NCI-H2107 treated with DMSO at 0.1 percent for 48 hours (cell line): ENCODE results near the gene MOB3B.
"Not testable (repeated sequence)": the region's sequence is repeated elsewhere in the genome, so short reads cannot be mapped to it uniquely, and the experiment has no call there.

ENCODE experiments used
- DNase-seq: peaks from one replicate; lab custom pipeline; 2025; ENCODE audit not compliant: unreplicated experiment; lab: John Stamatoyannopoulos, UW

The MOB3B gene

GRCh38 chr9:27426511-27427271 lies 102.9 kb downstream of the MOB3B start:
- no peak for DNase-seq

DNA sequence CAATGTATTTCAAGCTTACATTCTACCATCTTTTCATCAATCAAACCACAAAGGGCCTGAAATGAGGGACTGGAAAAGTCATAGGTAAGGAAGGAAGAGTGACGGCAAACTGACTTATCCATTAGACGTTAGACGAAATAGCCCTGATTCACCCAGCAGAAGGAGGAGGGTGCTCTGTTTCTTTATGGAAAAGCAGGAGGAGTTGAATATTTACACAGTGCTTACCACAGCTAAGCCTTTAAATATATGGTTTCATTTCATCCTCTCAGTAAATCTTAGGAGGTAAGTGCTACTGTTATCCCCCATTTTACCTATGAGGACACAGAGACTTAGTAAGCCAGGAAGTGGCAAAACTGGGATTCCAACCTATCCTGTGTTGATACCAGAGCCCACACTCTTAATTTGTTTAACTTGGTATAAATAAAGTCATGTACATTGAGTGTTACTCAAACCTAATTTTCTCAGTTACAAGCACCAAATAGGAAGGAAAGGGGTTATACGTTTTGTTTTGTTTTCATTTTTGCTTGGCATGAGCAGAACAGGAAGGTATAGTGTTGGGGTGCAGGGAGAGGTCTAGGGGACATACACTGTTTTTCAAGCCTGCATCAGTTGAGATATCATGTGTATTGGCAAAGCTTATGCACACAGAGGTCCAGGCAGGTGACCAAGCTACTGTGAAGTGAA lies 103.6 kb downstream of the MOB3B start:
- no peak for DNase-seq

DNA sequence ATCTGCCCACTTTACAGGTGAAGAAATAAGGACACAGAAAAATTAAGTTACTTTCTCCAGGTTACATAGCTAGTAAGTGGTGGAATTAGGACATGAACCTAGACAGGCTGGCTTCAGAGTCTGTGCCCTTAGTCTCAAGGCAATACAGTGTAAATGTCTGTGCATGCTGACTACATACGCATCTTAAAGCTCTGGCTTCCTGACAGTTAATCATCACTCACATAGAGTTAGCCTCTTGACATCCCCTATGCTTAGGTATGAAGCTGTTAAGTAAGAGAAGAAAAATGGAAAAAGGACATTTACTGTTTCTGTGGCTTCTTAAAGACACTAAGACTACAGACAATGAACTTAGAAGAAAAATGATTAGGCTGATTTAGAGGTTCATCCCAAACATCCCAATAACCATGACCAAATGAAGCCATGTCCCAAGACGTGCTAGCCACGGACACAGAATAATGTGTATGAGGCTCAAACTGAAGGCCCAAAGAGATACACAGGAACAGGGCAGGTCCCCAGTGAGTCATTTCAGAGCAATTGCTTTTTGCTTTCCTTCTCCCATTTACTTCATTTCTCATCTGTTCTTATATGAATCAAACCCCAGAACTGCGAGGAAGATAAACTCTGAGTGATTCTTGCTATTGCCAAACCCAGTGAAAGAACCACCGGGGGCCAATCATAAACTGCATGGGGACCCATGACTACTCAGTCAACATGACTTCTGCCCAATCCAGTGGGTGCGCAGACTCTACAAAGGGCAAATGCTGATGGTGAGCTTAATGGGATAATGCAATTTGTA lies 105.5 kb downstream of the MOB3B start:
- DNase-seq = no peak

DNA sequence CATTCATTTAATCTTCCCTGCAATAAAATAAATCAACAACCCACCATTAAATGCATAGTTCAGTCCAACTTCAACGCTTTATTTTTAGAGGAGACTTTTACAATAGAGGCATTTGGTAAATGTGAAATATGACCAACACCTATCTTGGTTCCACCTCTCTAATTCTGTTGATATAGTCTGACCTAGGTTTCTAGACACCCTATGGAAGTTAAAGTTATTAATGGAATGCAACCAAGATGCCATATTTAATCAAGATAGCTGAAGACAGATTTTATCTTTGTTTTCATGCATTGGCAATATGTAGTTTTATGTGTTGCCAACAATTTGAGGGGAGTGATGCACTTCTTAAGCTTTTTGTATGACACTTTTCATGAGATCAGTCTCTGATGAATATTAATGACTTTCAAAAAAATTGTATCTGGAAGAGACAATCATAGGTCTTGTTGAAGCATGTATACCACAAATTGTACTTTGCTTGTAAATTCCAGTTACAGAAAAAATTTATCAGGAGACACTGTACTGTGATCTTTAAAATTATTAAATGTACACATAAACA lies 107.3 kb downstream of the MOB3B start:
- no peak for DNase-seq

GRCh38 chr9:27421577-27421976 lies 108.0 kb downstream of the MOB3B start:
- DNase-seq = no peak

DNA sequence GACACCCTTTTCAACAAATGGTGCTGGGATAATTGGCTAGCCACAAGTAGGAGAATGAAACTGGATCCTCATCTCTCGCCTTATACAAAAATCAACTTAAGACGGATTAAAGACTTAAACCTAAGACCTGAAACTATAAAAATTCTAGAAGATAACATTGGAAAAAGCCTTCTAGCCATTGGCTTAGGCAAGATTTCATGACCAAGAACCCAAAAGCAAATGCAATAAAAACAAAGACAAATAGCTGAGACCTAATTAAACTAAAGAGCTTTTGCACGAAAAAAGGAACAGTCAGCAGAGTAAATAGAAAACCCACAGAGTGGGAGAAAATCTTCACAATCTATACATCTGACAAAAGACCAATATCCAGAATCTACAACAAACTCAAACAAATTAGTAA lies 110.1 kb downstream of the MOB3B start:
- DNase-seq = not testable (repeated sequence)

DNA sequence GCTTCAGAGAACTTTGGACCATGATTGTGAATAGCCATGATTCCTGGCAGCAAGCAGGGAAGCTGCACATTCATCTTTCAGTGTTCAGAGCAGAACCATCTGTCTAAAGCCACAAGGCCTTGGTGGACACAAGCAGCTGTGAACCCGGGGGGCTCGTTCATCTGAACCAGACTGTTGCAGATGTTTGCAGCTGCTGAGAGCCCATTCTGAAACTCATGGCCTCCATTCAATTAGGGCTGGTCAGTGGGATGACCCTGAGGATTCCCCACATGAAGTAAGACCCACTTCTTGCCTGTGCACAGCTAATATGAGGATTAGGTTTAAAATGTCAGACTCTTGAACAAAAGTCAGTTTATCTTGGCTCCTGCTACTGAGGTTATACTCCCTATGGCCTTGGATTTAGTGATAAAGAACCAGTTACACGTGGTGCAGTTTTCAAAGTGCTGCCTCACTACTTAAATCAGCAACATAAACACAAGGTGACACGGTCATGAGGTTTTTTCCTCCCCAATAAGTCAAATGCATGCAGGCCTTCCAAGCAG lies 115.3 kb downstream of the MOB3B start:
- DNase-seq = no peak

DNA sequence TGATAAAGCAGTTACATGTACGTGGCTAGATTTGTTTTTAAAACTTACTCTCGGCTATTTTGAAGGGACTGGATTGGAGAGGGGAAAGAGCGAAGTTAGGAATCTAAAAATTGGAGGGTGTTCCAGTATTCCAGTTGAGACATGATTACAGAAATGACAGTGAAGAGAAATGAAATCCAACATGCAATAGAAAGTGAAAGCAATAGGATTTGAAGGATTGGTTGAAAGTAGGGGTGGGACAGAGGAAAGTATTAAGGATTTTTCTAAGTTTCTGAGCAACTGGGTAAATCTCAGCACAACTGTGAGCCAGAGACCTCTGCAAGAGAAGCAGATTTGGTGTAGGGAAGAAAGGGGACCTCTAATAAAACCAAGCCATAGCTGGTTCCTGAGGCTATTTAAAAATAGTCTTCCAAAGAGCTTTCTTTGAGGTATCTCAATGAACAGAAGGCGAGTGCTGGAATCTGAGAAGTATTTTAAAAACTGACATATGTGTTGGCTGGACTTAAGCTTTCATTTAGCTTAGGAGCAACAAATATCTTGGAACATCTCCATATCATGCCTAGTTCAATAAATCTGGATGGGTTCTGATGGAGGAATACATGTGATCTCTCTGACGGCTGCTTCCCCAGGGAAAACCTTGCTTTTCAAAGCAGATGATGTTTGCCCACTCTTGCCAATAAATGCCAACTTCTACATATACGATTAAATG lies 115.9 kb downstream of the MOB3B start:
- no peak for DNase-seq

- no peak for DNase-seq
These were observed 116.7 kb downstream of the MOB3B start for GRCh38 chr9:27412963-27413362.

DNA sequence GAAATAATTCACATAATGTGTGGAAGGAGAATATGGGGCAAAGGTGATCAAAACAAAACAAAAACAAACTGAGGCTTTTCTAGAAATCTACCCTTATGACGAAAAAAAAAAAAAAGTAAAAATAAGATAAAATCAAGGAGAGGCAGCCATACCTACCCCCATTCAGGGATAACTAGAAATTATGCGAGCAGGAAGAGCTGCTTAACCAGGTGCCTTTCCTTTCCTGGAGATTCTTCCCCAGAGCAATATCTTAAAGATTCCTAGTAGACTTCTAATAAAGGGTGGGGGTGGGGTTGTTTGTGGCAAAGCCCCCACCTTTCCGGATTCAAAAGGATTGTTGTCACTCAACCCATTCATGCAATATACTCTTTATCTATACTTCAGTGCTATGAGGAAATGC lies 117.5 kb downstream of the MOB3B start:
- DNase-seq = no peak

DNA sequence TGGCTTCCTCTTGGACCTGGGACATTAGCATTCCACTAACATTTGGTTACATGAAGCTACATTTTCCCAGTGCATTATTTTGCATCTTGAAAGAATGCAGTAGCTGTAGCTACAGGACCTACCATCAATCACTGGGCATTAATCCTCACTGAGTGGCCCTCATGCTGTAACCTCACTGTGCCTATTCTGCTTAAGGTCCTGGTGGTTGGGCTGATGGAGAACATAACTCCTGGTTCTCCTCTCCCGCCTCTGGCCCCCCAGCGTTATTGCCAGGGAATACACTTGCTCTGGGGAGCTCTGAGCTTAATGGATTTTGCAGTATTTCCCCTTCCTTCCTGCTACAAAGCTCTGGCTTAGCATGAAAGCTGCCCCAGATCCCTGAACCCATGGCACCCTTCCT lies 121.1 kb downstream of the MOB3B start:
- no peak for DNase-seq

DNA sequence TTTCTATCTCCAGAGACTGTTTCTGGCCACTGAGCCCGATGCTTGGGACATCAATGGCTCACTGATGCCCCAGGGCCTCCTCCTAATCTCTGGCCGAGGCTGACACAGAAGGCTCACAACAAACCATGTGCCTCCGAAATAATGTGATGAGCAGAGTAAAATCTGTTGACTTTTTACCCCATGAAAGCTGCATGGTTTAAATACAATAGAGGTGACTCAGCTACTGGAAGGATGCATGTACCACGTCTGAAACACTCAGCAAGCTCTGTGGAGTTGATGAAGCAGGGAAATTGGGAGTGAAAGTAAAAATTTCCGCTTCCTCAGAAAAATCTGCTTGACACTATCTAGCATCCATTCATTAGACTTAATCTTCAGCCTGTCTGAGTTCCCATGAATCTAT lies 121.6 kb downstream of the MOB3B start:
- no peak for DNase-seq

GRCh38 chr9:27407491-27407890 lies 122.1 kb downstream of the MOB3B start:
- DNase-seq = no peak

DNA sequence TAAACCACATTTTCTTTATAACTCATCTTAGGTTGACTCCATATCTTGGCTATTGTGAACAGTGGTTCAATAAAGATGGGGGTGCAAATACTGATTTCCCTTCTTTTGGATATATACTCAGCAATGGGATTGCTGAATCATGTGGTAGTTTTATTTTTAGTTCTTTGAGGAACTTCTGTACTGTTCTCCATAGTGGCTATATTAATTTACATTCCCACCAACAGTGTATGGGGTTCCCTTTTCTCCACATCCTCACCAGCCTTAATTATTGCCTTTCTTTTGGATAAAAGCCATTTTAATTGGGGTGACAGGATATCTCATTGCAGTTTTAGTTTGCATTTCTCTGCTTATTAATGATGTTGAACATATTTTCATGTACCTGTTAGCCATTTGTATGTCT lies 125.0 kb downstream of the MOB3B start:
- DNase-seq = no peak

DNA sequence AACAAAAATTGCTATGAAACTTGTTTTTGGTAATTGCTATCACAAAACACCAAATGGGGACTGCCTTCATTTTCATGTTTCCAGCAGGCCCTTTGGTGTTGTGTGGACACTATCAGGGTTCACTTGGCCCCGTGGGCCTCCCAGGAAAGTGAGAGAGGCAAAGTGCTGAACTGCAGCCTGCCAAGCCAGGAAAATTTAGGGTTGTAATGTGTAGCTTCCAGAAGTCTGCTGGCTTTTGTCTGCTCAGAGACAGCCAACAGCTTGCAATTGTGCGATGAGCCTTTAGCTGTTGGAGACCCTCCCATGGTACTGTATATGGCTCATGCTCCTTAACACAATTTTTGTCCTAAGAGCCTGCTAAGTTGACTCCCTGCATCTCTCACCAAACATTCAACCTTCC lies 127.0 kb downstream of the MOB3B start:
- no peak for DNase-seq

- no peak for DNase-seq
These were observed 129.2 kb downstream of the MOB3B start for GRCh38 chr9:27400334-27400880.

DNA sequence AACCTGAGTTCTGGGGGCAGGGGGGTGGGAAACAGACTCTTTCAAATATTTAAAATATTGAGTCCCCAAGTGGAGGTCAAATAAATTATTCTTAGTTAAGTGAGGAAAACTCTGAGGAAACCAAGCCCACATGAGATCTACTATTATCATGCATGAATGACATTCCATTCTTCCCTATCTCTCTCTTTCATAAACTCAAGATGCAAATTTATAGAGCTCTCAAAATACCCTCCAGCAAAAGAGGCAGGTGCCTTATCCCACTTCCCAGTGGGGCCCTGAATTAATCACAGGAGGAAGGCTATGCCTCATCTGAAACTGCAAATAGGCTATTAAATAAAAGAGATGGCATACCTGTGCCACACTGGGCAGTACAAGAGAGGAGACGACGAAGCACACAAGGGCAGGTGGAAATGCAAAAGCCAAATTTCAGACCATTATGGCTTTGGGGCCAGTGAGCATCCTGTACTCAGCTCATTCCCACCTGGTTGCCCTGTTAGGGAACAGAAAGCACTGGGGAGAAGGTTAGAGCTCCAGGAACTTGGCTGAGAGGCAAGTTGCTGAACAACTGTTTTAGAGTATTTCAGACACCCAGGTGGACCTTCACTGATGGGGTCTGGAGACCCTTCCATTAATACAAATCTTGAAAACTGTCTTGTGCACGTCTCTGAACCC lies 130.5 kb downstream of the MOB3B start:
- DNase-seq = no peak

GRCh38 chr9:27396495-27396894 lies 133.1 kb downstream of the MOB3B start:
- DNase-seq = no peak

GRCh38 chr9:27395484-27395921 lies 134.1 kb downstream of the MOB3B start:
- no peak for DNase-seq

DNA sequence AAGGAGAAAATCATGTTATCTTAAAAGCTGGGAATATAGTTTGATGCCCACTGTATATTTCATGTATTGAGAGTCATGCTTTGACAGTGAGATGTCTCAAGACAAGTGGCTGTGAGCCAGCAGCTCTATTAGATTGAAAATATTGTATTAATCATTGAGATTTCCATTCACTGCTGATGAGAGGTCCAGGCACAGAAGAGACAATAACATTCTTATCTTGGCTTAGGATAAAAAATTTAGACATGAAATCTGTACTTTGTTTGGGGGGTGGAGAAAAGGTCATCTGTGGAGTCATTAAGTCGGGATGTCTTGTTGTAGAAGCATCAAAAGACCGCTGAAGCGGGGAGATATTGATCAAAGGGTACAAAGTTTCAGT lies 134.8 kb downstream of the MOB3B start:
- DNase-seq = no peak
